ENCODE data around the gene WDR38. TPM values are rescaled to one million over a fixed set of nuclear protein-coding genes. Genes with fewer than 3 reads are reported as not detected.

Gene WDR38
- not detected for total RNA-seq

- Histone ChIP-seq H3K27me3 (no peaks in the 10 kb centered on the region), H3K4me1 (peaks cover 0 to 23% of the 10 kb centered on the region in 2 donors), H3K27ac (peak within 1 kb of the TSS; percentile 79), H3K9me3 (no peaks in the 10 kb centered on the region), H3K36me3 (peaks cover 15% of the 10 kb centered on the region), H3K4me3 (peak within 1 kb of the TSS; percentile 26 to 55)
- peak; percentile 99 for TF ChIP-seq CTCF (IDR thresholded peaks at IDR 0.05)
- DNase-seq (ENCODE audit: low spot score) = no peak
Observed at GRCh38 chr9:124852829-124853531, at the start of gene WDR38. WDR38 (plus strand) TSS chr9:124853460; CDS start chr9:124853532, 72 bp downstream.

- no peak for TF ChIP-seq CTCF (IDR thresholded peaks at IDR 0.05)
- Histone ChIP-seq H3K27me3 (no peaks in the 10 kb centered on the region), H3K4me3 (no peak overlapping the region), H3K9me3 (no peaks in the 10 kb centered on the region), H3K36me3 (no peaks in the 10 kb centered on the region), H3K27ac (no peak overlapping the region), H3K4me1 (peaks cover 0 to 29% of the 10 kb centered on the region in 2 donors)
- no peak for DNase-seq (ENCODE audit: low spot score)
Observed at GRCh38 chr9:124803911-124804310, 49.3 kb upstream of the WDR38 start.

GRCh38 chr9:124805186-124805585 lies 48.1 kb upstream of the WDR38 start:
- no peak for TF ChIP-seq CTCF (IDR thresholded peaks at IDR 0.05)
- Histone ChIP-seq H3K36me3 (peaks cover 3% of the 10 kb centered on the region), H3K9me3 (no peaks in the 10 kb centered on the region), H3K27ac (no peak overlapping the region), H3K4me3 (no peak overlapping the region), H3K4me1 (peaks cover 0 to 20% of the 10 kb centered on the region in 2 donors), H3K27me3 (no peaks in the 10 kb centered on the region)
- DNase-seq (ENCODE audit: low spot score) = no peak

- TF ChIP-seq CTCF (IDR thresholded peaks at IDR 0.05) = no peak
- Histone ChIP-seq H3K36me3 (peaks cover 5% of the 10 kb centered on the region), H3K27ac (no peak overlapping the region), H3K4me3 (no peak overlapping the region), H3K4me1 (peaks cover 0 to 12% of the 10 kb centered on the region in 2 donors), H3K27me3 (no peaks in the 10 kb centered on the region), H3K9me3 (no peaks in the 10 kb centered on the region)
- DNase-seq (ENCODE audit: low spot score) = no peak
Observed at GRCh38 chr9:124808246-124808956, 44.9 kb upstream of the WDR38 start.

- DNase-seq (ENCODE audit: low spot score) = no peak
- TF ChIP-seq CTCF (IDR thresholded peaks at IDR 0.05) = no peak
- Histone ChIP-seq H3K36me3 (peaks cover 5% of the 10 kb centered on the region), H3K27ac (no peak overlapping the region), H3K9me3 (no peaks in the 10 kb centered on the region), H3K4me3 (no peak overlapping the region), H3K4me1 (peaks cover 0 to 12% of the 10 kb centered on the region in 2 donors), H3K27me3 (no peaks in the 10 kb centered on the region)
Observed at GRCh38 chr9:124809211-124809610, 44.0 kb upstream of the WDR38 start.
